ENCODE results near the gene ZNF837. TPM values are rescaled to one million over a fixed set of nuclear protein-coding genes. Genes with fewer than 3 reads are reported as not detected.
"Not testable (repeated sequence)": the region's sequence is repeated elsewhere in the genome, so short reads cannot be mapped to it uniquely, and the experiment has no call there.

ZNF837 gene
- total RNA-seq, 1 donor from 2014 or later, result 11.5 TPM

- no peak for TF ChIP-seq CTCF (conservative IDR thresholded peaks at IDR 0.05; ENCODE audit: low read depth, low read length)
- H3K4me3 ChIP-seq (ENCODE audit: low read depth, low read length), result no peak within 1 kb of the TSS
- DNase-seq (ENCODE audit: low read depth), result no peak
Observed at GRCh38 chr19:58352760-58353671, 27.8 kb downstream of the ZNF837 start, which contains the start of gene A1BG. Gene A1BG (minus strand): TSS chr19:58353492. CDS start chr19:58353437, 55 bp downstream.

GRCh38 chr19:58351990-58352755, 28.7 kb downstream of the ZNF837 start:
- H3K4me3 ChIP-seq (ENCODE audit: low read depth, low read length), result no peak overlapping the region
- TF ChIP-seq CTCF (conservative IDR thresholded peaks at IDR 0.05; ENCODE audit: low read depth, low read length), result no peak
- no peak for DNase-seq (ENCODE audit: low read depth)

- DNase-seq (ENCODE audit: low read depth), result no peak
- no peak for TF ChIP-seq CTCF (conservative IDR thresholded peaks at IDR 0.05; ENCODE audit: low read depth, low read length)
- H3K4me3 ChIP-seq (ENCODE audit: low read depth, low read length), result no peak overlapping the region
Observed at GRCh38 chr19:58351558-58351878, 29.3 kb downstream of the ZNF837 start.

- H3K4me3 ChIP-seq (ENCODE audit: low read depth, low read length), result no peak overlapping the region
- no peak for DNase-seq (ENCODE audit: low read depth)
- no peak for TF ChIP-seq CTCF (conservative IDR thresholded peaks at IDR 0.05; ENCODE audit: low read depth, low read length)
Observed at GRCh38 chr19:58350871-58351557, 29.8 kb downstream of the ZNF837 start.

GRCh38 chr19:58350001-58350861, 30.6 kb downstream of the ZNF837 start:
- no peak for DNase-seq (ENCODE audit: low read depth)
- peak overlapping the region; percentile 6 for H3K4me3 ChIP-seq (ENCODE audit: low read depth, low read length)
- TF ChIP-seq CTCF (conservative IDR thresholded peaks at IDR 0.05; ENCODE audit: low read depth, low read length), result no peak

GRCh38 chr19:58349590-58349989, 31.2 kb downstream of the ZNF837 start:
- TF ChIP-seq CTCF (conservative IDR thresholded peaks at IDR 0.05; ENCODE audit: low read depth, low read length), result no peak
- DNase-seq (ENCODE audit: low read depth), result no peak
- no peak overlapping the region for H3K4me3 ChIP-seq (ENCODE audit: low read depth, low read length)

- DNase-seq (ENCODE audit: low read depth), result not testable (repeated sequence)
- peak overlapping the region; percentile 60 for H3K4me3 ChIP-seq (ENCODE audit: low read depth, low read length)
Observed at GRCh38 chr19:58348080-58348479, 32.8 kb downstream of the ZNF837 start.
